Epidermal melanocyte (primary cell): ENCODE results near the gene MPHOSPH8.
"Not testable (repeated sequence)": the region's sequence is repeated elsewhere in the genome, so short reads cannot be mapped to it uniquely, and the experiment has no call there.

ENCODE experiments used
- DNase-seq: peaks from one replicate; pipeline ENCODE4 v3.0.0; 2011; ENCODE audit warnings: low spot score; ENCODE audit not compliant: insufficient read length

Gene MPHOSPH8

DNA sequence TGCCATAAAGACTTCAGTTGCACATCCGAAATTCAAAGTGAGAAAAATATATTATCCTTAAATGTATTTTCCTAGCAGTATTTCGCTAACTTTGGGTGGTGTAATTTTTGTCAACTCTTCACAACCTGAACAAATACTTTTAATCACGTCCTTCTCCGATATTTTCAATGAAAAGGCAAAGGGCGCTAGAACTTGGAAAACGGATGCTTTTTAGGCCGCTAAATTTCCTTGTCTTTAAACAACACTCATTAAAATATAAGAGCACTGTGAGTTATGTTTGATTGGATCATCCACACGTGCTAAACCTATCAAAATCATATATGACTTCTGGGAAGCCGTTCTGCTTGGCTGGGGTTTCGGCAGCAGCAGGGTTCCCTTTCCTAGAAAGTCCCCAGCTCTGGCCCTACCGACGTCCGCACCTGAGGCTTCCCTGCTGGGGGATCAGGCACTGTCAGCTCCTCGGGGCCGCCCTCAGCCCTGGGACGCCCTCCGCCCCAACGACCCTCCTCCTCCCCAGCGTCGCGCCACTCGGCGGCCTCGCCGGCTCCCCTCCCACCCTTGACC is 462 bp upstream of the MPHOSPH8 start:
- no peak for DNase-seq

DNA sequence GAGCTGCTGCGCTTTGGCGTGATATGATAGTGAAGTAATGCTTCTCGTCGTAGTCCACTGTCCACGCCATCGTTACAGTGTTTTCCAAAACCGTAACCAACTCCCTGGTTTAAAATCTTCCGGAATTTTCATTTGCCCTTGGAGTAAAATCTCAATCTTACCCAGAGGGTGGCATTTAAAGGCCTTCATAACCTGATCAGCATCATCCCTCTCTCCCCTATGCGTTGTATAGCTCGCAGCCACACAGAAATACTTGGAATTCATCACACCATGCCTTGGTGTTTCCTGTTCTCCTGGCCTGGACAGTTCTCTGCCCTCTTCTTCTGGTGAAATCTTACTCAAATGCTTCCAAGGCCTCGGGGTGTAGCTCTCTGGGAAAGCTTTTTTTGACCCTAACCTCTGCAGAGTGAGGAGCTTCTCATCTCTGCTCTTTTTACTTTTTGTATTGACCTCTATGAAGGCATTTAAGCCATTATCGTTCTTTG is 839 bp downstream of the MPHOSPH8 start:
- DNase-seq = no peak

DNA sequence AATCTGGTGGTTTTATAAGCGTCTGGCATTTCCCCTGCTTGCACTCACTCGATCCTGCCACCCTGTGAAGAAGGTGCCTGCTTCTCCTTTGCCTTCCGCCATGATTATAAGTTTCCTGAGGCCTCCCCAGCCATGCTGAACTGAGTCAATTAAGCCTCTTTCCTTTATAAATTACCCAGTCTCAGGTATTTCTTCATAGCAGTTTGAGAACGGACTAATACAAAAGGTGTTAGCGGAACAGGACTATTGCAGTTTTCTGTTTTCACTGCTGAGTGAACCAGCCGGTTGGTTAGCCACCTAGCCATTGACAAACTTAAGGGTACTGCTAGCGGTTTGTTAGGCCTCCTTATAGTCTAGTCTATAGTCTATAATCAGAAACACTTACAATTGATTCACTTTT is 2.5 kb downstream of the MPHOSPH8 start:
- DNase-seq = not testable (repeated sequence)

DNA sequence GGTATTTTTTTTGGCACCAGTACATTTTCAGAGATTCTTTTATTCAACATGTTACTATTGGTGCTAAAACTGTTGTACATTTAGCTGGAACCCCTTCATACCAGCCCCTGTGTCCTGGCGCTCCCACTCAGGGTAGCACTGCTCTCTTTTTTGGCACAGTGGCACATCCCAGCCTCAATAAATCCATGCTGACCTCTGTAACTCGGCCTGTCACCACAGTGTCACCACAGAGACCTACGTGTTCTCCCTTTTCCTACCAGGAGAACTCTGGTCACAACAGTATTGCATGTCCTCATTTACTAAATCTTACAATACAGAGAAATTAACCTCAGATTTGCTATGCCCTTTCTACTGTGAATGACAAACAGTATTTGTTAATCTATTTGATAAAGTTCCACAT is 10.2 kb downstream of the MPHOSPH8 start:
- DNase-seq = no peak

DNA sequence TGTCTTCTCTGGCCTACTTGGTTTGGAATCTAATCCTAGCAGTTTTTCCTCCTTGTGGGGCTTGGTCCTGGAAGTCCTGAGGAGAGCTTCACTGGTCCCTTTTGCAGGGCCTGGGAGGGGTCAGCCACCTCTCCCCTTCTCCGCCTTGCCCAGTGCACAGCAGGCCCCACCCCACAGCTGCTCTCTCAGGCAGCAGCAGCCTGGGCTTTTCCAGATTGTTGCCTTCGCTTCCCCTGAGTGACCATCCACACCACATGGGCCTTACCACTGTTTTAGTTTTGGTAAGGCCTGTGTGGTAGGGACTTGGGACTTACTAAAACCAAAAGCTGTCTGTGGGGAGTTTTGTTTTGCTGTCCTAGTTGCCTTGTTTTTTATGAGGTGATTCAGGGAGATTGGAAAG is 11.5 kb downstream of the MPHOSPH8 start:
- DNase-seq = no peak

DNA sequence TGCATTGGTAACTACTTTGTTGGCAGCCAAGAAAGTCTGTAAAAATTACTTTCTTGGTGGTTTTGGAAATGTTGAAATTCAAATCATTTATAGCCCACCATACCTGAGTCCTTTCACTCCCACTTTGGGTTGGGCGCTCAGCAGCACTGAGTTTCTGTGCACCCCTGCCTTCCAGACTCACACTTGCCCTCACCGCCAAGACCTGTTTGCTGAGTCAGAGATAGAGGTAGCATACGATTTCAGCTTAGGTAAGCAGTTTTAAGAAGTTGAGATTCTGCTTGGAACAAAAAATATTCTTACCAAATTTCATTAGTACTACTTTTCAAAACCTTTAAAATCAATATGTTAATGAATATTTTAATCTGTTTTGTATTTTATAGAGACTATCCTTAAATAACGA is 12.6 kb downstream of the MPHOSPH8 start:
- no peak for DNase-seq

DNA sequence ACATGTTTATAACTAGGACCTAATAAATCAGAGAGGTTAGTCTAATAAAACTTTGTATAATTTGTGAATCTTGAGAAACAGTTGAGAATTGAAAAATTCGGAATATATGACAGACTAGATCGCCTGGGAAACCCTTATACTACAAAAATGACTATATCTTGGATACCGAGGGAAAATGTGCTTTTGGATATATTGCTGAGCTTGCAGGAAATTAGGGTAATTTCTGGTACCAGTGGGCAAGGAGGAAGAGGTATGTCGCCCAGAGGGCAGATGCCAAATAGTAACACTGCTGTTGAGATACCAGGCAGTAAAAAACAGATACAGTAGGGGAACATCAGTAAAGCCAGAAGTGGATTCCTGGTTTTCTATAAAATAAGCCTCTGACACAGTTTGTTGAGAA is 17.3 kb downstream of the MPHOSPH8 start:
- no peak for DNase-seq

DNA sequence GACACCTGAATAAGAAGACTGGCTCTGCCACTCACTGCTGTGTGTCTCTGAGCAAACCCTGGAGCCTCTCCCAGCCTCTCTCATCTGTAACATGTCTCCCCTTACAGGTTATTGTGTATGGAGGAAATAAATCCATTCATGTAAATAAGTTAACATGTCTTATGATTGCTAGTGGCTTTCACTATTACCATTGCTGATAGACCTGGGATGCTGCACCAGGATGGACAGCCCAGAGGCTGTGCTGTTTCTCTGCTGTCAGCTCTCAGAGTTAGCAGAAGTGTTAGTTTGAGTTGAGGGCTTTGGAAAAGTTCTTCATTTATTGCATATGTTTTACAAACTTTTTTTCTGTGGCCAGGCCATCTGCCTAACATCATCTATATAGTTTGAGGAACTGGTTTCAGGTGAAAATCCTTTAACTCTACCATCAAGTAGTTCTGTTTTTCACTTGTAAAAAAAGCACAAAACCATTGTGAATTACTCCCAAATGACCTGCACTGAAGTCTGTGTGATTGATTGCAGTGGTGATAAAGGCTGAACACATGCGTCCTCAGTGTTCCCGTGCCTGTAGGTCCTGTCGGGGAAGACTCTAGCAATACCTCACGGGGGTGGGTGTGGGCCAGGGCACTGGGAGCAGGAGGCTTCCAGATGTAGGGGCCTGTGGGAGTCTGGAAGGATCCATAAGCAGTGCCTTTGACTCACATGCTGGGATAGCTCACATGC is 24.6 kb downstream of the MPHOSPH8 start:
- DNase-seq = no peak

DNA sequence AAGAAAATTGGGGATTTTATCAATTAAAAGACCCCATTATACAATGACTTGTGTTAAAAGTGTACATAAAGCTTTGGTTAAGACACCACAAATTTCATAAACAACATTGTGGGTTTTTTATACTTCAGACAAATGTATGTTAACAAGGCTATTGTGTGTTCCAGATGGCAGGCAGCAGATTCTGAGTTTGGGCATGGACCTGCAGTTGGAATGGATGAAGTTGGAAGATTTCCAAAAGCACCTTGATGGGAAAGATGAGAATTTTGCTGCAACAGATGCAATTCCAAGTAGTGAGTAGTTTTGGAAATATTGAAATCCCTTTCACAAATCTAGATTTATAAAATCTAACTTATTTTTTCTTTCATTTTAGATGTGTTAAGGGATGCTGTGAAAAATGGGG is 25.4 kb downstream of the MPHOSPH8 start:
- DNase-seq = no peak

DNA sequence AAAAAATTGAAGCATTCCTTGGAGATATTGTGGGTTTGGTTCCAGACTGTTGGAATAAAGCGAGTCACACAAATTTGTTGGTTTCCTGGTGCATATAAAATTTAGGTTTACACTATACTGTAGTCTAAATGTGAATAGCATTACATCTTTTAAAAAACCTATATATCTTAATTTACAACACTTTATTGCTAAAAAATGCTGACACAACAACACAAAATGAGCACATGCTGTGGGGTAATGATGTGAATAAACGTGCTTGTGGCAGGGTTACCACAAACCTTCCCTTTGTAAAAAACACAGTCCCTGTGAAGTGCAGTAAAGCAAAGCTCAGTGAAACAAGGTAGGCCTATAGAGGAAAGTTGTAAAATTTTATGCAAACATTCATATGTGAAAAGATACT is 27.7 kb downstream of the MPHOSPH8 start:
- DNase-seq = no peak

DNA sequence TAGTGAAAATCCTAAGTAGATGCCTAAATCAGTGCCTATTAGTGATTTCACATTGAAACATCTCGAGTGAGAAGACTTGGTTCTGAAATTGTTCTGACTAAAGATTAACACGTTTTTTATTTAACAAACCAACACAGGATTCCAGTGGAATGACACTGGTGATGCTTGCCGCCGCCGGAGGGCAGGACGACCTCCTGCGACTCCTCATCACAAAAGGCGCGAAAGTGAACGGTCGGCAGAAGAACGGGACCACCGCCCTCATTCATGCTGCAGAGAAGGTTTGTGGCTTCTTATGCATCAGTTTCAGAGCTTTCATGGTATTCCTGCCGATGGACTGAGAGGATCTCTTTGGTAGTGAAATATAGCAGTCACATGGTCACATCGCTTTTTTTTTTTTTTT is 28.1 kb downstream of the MPHOSPH8 start:
- DNase-seq = no peak

DNA sequence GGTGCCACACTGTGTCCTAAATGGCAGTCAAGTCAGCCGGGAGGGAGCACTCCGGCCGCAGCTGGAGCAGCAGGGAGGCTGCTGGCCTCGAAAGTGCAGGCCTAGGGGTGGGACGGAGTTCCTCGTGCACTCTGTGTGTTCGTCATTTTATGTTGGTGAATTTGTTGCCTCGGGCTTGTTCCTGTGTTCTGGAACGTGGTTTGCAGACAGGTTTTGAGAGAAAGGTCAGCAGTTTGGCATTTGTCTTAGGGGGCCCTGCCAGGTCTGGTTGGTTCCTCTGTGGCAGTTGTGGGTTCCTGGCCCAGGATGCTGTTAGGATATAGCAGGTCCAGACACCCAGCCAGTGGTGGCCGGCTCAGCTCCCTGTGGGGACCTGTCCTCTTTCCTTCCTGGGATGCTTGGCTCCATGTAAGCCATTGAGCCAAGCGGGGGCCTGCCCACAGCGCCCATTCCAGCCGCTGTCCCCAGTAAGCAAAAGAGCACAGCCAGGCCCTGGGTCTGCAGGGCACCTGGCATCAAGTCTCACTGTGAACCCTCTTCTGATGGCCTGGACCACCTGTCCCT is 30.0 kb downstream of the MPHOSPH8 start:
- DNase-seq = no peak

DNA sequence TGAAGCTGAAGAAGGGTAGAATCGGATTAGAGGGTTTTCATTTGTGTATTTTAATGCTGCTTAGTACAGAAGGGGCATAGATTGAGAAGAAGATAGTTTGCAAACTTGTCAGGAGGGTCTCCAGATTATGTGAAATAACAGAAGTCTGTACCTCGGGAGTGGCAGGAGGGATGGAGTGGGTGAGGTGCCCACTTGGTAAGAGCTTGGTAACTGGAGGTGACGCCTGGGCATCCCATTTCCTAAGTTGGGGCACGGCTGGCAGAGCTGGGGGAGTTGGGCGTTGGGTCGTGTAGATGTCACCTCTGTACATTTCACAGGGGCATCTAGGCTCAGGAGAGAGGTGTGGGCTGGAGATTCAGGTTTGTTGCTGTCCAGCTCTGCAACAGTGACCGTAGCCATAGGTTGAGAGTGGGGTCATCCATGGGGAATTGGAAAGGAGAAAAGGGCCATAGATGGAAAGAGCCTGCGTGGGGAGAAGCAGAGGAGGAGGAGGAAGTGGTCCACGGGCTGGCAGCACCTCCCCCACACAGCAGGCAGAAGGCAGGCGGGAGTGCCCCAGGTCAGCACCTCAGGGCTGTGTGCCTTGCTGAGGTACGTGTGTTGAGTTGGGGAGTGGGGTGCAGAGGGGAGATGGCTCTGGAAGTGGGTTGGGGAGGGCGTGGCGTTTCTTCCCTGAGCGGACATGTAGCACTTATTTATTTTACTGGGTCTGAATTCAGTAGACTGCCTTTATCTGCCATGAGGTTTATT is 31.2 kb downstream of the MPHOSPH8 start:
- DNase-seq = no peak

DNA sequence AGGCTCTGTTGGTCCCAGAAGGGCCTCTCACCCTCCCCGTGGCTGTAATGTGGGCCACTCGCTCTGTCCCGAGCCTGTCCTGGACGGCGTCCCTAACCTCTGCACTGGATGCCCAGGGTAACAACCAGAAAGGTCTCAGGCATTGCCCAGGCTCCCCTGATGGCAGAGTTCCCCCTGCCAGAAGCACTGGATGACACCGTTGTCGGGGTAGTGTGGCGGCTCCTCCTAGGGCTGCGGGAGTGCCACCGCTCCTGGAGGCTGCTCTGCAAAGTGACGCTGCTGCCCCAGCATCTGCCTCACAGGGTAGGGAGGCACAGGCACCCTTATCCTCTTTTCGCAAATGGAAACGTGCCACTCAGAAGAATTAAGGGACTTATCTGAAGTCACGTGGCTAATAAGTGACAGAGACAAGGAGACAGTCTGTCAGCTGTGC is 32.0 kb downstream of the MPHOSPH8 start:
- DNase-seq = no peak

DNA sequence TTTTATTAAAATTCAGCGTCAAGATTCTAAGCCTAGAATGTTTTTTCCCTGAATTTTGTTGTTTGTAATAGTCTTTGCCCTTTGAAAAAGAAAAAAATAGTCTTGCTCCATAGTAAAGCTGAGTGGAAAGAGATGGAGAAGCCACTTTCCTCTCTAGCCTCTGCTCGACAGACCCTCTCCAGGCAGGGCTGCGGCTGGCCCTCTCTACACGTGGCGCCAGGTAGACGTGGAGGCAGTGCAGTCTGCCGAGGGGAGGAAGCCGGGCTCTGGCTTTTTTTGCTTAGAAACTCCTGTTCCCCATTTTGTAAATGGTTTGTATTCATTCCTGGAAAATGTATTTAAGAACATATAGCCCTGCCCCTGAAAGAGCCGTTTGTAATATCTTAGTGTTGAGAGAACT is 35.3 kb downstream of the MPHOSPH8 start:
- DNase-seq = no peak

DNA sequence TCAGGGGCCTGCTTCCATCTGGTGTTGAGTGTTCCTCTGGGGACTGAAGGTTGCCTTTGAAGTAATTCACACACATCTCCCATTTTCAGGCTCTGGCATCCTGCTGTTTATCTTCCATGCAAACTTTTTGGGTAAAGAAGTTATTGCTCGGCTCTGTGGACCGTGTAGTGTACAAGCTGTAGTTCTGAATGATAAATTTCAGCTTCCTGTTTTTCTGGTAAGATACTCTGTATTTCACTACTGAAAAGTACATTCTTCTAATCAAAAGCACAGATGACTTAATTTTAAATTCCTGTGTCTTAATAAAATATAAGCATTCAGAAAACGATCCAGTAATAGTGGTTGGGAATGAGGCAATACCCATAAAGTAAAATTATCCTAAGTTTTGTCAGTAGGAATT is 36.7 kb downstream of the MPHOSPH8 start:
- no peak for DNase-seq

DNA sequence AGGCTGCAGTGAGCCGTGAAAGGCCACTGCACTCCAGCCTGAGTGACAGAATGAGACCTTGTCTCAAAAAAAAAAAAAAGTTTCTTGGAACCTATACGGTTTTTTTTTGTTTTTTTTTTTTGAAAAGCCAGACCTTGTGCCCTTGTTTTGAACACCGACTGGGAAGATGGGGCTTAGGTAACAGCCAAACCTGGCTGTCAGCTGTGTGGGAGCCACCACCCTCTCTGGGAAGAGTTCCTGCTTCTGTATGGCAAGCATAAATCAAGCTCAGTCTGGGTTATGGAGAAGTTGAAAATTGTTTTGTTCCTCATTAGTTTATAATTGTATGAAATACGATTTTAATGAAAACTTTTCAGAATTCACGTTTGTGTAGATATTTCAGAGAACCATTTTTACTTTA is 39.5 kb downstream of the MPHOSPH8 start:
- DNase-seq = no peak

DNA sequence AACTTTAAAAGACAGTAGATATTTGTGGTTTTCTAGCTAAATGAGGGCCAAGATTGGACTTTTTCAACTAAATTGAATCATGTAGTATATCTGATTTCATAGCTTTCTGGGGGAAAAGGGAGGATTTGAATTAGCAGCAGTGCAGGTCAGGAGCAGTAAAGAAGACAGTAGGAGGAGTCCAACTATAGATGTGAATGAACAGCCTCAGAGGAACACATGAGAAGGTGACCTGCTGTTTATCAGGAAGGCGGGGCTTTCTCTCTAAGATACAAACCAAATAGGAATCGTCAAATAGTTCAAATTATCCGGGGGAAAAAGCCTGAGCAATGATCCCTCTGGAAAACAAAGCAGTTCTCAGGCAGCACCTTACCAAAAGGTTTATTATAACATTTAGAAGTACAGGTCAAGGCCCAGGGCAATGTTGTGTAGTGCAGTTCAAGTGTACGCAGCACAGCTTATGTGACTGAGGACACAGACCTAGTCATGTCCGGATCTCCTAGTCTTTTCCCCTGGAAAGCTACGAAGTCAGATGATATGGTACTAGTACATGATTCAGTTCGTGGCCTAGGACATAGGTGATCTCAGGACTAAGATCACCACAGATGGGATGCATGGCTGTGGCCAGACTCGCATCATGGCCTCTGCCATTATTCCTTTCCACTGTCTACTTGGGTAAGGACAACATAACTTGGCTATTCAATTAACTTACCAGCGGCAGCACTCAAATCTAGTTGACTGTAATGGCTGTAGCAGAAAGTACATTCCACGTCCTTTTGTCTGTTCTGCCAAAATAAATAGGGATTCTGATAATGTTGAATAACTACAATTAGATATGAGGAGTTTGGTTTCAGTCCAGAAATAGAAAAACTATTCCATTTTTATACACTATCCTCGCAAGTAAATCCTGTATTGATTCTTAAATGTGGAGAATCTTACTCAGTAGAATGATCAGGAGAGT is 40.3 kb downstream of the MPHOSPH8 start:
- DNase-seq = no peak

DNA sequence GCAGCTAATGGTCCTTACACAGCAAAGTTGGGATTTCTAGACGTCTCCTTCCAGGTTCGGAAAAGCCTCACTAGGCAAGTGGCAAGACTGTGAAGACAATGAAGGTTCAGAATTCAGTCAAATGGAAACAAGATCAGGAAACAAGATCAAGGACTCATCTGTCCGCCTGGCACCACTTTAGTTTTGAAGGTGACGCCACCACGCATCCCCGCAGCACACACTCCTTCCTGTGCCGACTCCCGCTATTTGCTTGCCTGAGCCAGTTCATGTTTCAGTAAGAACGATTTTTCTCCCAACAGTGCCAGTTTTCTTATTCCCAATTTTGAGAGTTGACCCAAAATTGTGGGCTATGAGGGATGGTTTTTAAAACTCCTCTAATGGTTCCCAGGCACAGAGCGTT is 41.4 kb downstream of the MPHOSPH8 start:
- no peak for DNase-seq

DNA sequence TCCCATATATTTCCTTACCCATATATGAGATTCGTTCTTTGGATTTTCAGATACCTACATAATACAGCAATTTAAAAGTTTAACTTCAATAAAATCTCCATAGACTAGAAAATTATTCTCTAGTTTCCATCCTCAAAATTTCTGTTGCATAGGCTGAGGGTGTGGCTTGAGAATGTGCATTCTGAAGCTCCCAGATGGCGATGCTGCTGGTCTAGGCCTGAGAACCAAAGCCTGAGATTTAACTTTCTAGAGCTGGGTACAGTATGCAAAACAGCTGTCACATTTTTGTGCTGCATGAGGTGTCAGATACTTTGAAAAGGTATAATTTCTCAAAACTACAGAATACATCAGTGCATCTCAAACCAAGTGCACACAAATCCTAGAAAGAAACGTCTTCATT is 42.7 kb downstream of the MPHOSPH8 start:
- no peak for DNase-seq

DNA sequence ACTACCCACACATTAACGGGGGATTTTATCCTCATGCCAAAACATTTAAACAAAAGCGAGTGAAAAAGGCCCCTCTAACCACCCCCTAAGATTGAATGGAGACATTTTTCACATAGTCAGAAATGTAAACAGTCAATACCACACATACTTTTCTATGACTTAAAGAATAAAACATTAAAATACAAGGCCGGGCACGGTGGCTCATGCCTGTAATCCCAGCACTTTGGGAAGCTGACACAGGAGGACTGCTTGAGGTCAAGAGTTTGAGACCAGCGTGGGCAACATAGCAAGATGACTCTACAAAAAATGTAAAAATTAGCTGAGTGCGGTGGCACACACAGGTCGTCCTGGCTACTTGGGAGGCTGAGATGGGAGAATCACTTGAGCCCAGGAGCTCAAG is 47.3 kb downstream of the MPHOSPH8 start:
- no peak for DNase-seq
